ENCODE data around the gene EXOC3L4. TPM values are rescaled to one million over a fixed set of nuclear protein-coding genes. Genes with fewer than 3 reads are reported as not detected.

EXOC3L4 gene
- total and polyA plus RNA-seq, 4 donors: 24.0 to 77.8 (median 36.7) TPM

DNA sequence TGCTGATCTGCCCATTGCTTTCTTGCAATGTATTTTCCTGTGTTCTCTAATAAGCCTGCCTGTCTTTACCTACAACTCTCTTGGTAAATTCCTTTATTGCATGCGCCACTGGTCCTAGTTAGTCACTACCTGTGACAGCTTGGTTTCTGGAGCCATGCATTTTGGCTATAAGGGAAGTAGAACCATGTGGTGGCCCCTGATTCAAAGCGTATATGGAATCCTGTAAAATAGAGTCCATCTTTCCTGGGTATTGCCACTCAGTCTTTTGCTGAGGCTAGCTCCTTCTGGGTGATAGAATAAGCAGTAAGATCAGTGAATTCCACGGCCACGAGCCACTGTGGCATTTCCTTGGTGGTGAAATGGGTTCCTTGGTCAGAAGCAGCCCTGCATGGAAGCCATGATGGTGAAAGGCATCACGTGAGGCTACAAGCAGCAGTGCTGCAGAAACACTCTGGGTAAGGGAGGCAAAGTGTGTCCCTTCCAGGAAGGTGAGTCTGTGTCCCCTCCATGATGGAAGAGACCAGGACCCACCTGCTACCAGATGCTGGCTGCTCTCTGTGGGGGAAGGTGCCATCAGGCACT is 48.3 kb downstream of the EXOC3L4 start:
- no peaks in the 10 kb centered on the region for H3K27me3 ChIP-seq (ENCODE audit: control insufficient read depth in 4 of 4, insufficient read depth in 4 of 4, low read length in 3 of 4)
- H3K27ac ChIP-seq (ENCODE audit: low read depth in 1 of 2, low read length in 2 of 2): no peak overlapping the region
- no peaks in the 10 kb centered on the region for H3K9me3 ChIP-seq (ENCODE audit: control insufficient read depth in 4 of 4, low read length in 3 of 4)
- no peak for TF ChIP-seq ATF3 (IDR thresholded peaks at IDR 0.05)
- TF ChIP-seq TAF1 (conservative IDR thresholded peaks at IDR 0.05): no peak
- no peak for TF ChIP-seq FOXA2 (IDR thresholded peaks at IDR 0.05)
- TF ChIP-seq JUND (IDR thresholded peaks at IDR 0.05): no peak
- no peak for TF ChIP-seq YY1 (IDR thresholded peaks at IDR 0.05)
- no peak for TF ChIP-seq RAD21 (IDR thresholded peaks at IDR 0.05)
- TF ChIP-seq FOXA1 (IDR thresholded peaks at IDR 0.05): no peak
- no peak for TF ChIP-seq SP1 (IDR thresholded peaks at IDR 0.05)
- TF ChIP-seq ZBTB33 (IDR thresholded peaks at IDR 0.05): no peak
- no peak for TF ChIP-seq MAX (IDR thresholded peaks at IDR 0.05)
- no peak for TF ChIP-seq HNF4A (conservative IDR thresholded peaks at IDR 0.05)
- TF ChIP-seq EGR1 (IDR thresholded peaks at IDR 0.05; ENCODE audit: low read depth in 2 of 2): no peak
- TF ChIP-seq NR2F2 (IDR thresholded peaks at IDR 0.05): no peak
- no peak for TF ChIP-seq RXRA (IDR thresholded peaks at IDR 0.05)
- TF ChIP-seq GABPA (IDR thresholded peaks at IDR 0.05 in 1 of 2, conservative IDR thresholded peaks at IDR 0.05 in 1 of 2): no peak
- TF ChIP-seq CTCF (IDR thresholded peaks at IDR 0.05; ENCODE audit: low read depth, low read length, missing input control): no peak
- TF ChIP-seq, protein P1, sequence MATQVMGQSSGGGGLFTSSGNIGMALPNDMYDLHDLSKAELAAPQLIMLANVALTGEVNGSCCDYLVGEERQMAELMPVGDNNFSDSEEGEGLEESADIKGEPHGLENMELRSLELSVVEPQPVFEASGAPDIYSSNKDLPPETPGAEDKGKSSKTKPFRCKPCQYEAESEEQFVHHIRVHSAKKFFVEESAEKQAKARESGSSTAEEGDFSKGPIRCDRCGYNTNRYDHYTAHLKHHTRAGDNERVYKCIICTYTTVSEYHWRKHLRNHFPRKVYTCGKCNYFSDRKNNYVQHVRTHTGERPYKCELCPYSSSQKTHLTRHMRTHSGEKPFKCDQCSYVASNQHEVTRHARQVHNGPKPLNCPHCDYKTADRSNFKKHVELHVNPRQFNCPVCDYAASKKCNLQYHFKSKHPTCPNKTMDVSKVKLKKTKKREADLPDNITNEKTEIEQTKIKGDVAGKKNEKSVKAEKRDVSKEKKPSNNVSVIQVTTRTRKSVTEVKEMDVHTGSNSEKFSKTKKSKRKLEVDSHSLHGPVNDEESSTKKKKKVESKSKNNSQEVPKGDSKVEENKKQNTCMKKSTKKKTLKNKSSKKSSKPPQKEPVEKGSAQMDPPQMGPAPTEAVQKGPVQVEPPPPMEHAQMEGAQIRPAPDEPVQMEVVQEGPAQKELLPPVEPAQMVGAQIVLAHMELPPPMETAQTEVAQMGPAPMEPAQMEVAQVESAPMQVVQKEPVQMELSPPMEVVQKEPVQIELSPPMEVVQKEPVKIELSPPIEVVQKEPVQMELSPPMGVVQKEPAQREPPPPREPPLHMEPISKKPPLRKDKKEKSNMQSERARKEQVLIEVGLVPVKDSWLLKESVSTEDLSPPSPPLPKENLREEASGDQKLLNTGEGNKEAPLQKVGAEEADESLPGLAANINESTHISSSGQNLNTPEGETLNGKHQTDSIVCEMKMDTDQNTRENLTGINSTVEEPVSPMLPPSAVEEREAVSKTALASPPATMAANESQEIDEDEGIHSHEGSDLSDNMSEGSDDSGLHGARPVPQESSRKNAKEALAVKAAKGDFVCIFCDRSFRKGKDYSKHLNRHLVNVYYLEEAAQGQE (IDR thresholded peaks at IDR 0.05): no peak
- no peak for TF ChIP-seq HNF4G (IDR thresholded peaks at IDR 0.05)
- no peak overlapping the region for H3K4me3 ChIP-seq (ENCODE audit: low read depth in 1 of 3, low read length in 3 of 3)
- H3K36me3 ChIP-seq (ENCODE audit: control insufficient read depth in 4 of 4, insufficient read depth in 3 of 4, low read depth in 1 of 4, low read length in 3 of 4): no peaks in the 10 kb centered on the region
- DNase-seq (ENCODE audit: low spot score): no peak
- H3K9ac ChIP-seq (ENCODE audit: low read depth in 1 of 2, low read length in 2 of 2): no peak overlapping the region
- H3K4me1 ChIP-seq (ENCODE audit: control insufficient read depth in 4 of 4, insufficient read depth in 4 of 4, low read length in 3 of 4): peaks cover 0 to 3% (median 0%) of the 10 kb centered on the region in 4 donors
- WGBS: 85% methylated on average over 5 of the region's 5 CpGs

Measured in liver (tissue), 9 donors.